A673 (cell line): ENCODE measurements around the gene GSG1L2.

Source experiments
- EZH2 ChIP-seq: fragments of 200-600 bp; sonication (generic); IDR thresholded peaks from 2 replicates; pipeline ENCODE4 v1.6.1; 2017; ENCODE audit warnings: borderline replicate concordance, low read depth, mild to moderate bottlenecking, mixed read lengths, antibody characterized with exemption, low read length; ENCODE audit not compliant: poor library complexity, severe bottlenecking
- TF ChIP-seq, protein P1 (sequence below): fragments of 300-800, 200-600 bp; sonication (generic); conservative IDR thresholded peaks from 2 replicates; pipeline ENCODE4 v1.5.1; 2017; ENCODE audit warnings: low read depth, mild to moderate bottlenecking, antibody characterized with exemption, low read length, moderate library complexity, mixed read lengths

DNA sequence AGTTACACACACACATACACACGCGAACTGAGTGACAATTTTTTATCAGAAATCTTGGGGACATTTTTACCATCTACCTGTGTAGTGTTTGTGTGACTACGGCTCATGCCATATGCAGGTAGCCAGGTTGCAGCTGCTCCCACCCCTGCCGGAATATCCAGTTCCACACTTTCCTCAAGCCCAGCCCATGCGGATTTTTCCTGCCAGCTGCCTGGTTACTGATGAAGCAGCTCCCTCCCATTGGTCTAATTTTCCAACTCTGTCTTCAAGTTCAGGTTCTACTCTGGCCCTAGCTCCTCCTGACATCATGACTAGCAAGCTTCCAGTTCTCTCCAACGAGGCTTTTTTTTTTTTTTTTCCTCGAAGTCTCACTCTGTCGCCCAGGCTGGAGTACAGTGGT is 4.8 kb downstream of the GSG1L2 start:
- TF ChIP-seq, protein P1, sequence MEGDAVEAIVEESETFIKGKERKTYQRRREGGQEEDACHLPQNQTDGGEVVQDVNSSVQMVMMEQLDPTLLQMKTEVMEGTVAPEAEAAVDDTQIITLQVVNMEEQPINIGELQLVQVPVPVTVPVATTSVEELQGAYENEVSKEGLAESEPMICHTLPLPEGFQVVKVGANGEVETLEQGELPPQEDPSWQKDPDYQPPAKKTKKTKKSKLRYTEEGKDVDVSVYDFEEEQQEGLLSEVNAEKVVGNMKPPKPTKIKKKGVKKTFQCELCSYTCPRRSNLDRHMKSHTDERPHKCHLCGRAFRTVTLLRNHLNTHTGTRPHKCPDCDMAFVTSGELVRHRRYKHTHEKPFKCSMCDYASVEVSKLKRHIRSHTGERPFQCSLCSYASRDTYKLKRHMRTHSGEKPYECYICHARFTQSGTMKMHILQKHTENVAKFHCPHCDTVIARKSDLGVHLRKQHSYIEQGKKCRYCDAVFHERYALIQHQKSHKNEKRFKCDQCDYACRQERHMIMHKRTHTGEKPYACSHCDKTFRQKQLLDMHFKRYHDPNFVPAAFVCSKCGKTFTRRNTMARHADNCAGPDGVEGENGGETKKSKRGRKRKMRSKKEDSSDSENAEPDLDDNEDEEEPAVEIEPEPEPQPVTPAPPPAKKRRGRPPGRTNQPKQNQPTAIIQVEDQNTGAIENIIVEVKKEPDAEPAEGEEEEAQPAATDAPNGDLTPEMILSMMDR, result no peak
- no peak for TF ChIP-seq EZH2
